GM21423 (cell line): ENCODE results near the gene HM13.
"Not testable (repeated sequence)": the region's sequence is repeated elsewhere in the genome, so short reads cannot be mapped to it uniquely, and the experiment has no call there.

Experiments used
- ATAC-seq: cut with Tn5 transposase; IDR thresholded peaks from one replicate; pipeline ENCODE4 v1.9.1; 2021; ENCODE audit warnings: mild to moderate bottlenecking, moderate library complexity; ENCODE audit not compliant: unreplicated experiment

Gene HM13

GRCh38 chr20:31605902-31606803 lies 91.9 kb downstream of the HM13 start:
- ATAC-seq: no peak

- ATAC-seq: no peak
Observed at GRCh38 chr20:31606804-31607639, 92.8 kb downstream of the HM13 start.

- ATAC-seq: no peak
Observed at GRCh38 chr20:31607640-31608250, 93.5 kb downstream of the HM13 start.

- no peak for ATAC-seq
Observed at GRCh38 chr20:31608251-31608945, 94.2 kb downstream of the HM13 start.

DNA sequence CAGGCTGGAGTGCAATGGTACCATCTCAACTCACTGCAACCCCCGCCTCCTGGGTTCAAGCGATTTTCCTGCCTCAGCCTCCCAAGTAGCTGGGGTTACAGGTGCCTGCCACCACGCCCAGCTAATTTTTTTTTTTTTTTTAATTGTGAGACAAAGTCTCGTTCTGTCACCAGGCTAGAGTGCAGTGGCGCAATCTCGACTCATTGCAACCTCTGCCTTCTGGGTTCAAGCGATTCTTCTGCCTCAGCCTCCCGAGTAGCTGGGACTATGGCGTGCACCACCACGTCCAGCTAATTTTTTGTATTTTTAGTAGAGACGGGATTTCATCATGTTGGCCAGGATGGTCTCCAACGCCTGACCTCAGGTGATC lies 98.0 kb downstream of the HM13 start:
- ATAC-seq: not testable (repeated sequence)

DNA sequence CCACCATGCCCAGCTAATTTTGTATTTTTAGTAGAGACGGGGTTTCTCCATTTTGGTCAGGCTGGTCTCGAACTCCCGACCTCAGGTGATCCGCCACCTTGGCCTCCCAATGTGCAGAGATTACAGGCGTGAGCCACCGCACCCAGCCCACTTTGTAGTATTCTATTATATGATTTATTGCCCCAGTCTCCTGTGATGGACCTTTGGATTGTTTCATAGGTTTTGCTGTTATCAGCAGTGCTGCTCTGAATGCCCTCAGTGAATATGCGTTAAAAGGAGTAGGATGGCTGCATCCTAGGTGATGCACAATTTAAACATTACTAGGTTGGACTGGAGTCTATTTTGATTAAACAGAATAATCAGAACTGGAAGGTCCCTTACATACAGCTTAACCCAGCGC lies 101.2 kb downstream of the HM13 start:
- ATAC-seq: no peak

- no peak for ATAC-seq
Observed at GRCh38 chr20:31617432-31618104, 103.3 kb downstream of the HM13 start.
